GM19035 (cell line): ENCODE data around the gene TRIM47.
"Not testable (repeated sequence)": the region's sequence is repeated elsewhere in the genome, so short reads cannot be mapped to it uniquely, and the experiment has no call there.

Experiments used
- ATAC-seq: cut with Tn5 transposase; IDR thresholded peaks from one replicate; pipeline ENCODE4 v1.9.1; 2021; ENCODE audit not compliant: unreplicated experiment

The TRIM47 gene

DNA sequence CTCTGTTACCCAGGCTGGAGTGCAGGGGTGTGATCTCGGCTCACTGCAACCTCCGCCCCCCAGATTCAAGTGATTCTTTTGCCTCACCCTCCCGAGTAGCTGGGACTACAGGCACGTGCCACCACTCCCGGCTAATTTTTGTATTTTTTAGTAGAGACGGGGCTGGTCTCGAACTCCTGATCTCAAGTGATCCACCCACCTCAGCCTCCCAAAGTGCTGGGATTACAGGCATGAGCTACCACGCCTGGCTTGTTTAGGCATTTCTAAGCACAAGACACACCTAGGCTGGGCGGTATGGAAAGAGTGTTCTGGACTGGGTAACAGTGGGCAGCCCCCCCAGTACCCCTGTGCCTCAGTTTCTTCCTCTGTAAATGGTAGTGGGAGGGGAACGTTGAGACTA lies 8.2 kb downstream of the TRIM47 start:
- not testable (repeated sequence) for ATAC-seq

GRCh38 chr17:75869282-75870141 lies 8.9 kb downstream of the TRIM47 start:
- ATAC-seq: no peak

DNA sequence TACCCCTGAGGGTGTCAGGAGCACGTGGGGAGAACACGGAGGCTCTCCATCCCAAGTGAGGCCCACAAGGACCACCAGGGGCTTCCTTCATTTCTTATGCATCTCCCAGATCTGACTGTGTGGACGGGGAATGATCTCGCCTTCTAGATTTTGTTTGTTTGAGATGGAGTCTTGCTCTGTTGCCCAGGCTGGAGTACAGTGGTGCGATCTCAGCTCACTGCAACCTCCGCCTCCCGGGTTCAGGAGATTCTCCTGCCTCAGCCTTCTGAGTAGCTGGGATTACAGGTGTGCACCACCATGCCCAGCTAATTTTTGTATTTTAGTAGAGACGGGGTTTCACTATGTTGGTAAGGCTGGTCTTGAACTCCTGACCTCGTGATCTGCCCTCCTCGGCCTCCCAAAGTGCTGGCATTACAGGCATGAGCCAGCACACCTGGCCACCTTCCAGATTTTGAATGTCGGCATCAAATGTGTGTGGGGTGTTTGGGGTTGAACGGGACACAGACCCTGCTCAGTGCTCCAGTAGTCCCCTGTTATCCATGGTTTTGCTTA lies 9.6 kb downstream of the TRIM47 start:
- ATAC-seq: not testable (repeated sequence)

DNA sequence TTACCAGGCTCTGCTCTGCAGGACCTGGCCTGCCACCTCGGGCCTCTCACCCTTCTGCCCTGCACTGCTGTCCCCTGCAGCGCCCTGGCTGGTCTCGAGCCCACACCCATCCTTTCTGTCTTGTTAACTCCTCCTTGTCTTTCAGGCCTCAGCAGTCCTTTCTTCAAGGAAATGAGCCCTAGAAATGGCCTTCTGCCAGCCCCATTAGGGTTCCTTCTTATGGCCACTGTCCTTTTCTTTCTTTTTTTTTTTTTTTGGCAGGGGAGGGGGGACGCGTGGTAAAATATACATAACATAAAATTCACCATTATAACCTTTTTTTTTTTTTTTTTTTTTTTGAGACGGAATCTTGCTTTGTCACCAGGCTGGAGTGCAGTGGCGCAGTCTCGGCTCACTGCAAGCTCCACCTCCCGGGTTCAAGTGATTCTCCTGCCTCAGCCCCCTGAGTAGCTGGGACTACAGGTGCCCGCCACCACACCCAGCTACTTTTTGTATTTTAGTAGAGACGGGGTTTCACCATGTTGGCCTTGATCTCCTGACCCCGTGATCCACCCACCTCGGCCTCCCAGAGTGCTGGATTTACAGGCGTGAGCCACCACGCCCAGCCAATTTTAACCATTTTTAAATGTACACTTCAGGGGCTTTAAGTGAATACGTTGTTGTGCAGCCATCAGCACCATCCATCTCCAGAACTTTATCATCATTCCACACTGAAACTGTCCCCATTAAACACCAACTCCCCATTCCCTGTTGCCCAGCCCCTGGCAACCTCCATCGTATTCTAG lies 12.8 kb downstream of the TRIM47 start:
- ATAC-seq: not testable (repeated sequence)

- peak; percentile 16 for ATAC-seq
Measured at GRCh38 chr17:75864887-75865286, 13.5 kb downstream of the TRIM47 start.

DNA sequence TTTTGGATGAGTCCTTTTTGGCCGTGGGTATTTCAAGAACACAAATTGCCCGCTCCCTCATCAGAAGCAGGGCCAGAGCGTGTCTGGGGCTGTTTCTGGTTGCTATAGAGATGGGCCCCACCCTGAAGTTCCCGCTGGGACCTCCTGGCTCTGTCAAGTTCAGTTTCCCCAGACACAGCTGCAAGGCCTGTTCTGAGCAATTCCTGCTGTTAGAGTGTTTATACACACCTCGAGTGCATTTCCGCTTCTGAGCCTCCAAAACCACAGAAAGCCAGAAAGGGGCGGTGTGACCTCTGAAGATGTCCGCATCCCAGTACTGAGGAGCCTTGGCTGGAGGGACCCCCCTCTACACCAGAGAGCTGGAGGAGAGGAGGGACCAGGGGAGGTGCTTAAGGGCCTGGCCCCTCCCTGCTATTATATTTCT lies 13.9 kb downstream of the TRIM47 start:
- peak; percentile 81 for ATAC-seq

GRCh38 chr17:75861927-75862317 lies 16.5 kb downstream of the TRIM47 start:
- no peak for ATAC-seq

DNA sequence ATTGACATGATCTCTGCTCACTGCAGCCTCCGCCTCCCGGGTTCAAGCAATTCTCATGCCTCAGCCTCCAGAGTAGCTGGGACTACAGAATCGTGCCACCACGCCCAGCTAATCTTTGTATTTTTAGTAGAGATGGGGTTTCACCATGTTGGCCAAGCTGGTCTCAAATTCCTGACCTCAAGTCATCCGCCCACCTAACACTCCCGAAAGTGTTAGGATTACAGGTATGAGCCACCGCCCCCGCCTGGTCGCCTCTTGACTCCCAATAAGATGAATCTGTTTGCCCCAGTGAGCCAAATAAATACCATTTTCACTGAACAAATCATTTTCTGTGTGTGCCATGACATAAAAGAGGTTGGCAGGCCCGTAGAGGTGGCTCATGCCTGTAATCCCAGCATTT lies 19.0 kb downstream of the TRIM47 start:
- ATAC-seq: not testable (repeated sequence)

- no peak for ATAC-seq
Measured at GRCh38 chr17:75856062-75856756, 22.2 kb downstream of the TRIM47 start.

GRCh38 chr17:75855310-75856061 lies 22.9 kb downstream of the TRIM47 start, which contains the start of gene WBP2:
Gene WBP2, minus strand, starts transcription at chr17:75855335. Its CDS starts 38 bp downstream, at chr17:75855297.
- peak; percentile 89 for ATAC-seq

- no peak for ATAC-seq
Measured at GRCh38 chr17:75854881-75855309, 23.5 kb downstream of the TRIM47 start.

GRCh38 chr17:75854101-75854748 lies 24.2 kb downstream of the TRIM47 start:
- no peak for ATAC-seq

DNA sequence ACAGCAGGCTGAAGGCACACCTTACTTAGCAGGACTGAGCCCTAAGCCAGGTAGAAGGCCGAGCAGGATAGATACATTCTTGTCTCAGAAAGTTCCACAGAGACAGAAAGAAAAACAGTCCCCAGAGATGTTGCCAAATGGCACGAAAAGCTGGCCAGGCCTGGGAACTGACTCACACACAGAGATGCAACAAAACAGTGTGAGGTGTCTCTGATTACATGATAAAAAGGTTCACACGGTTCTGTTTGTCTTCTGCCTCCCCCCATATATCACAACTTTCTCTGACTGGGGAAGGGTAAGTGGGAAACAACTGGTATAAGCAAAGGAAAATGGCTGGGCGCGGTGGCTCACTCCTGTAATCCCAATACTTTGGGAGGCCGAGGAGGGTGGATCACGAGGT lies 24.9 kb downstream of the TRIM47 start:
- ATAC-seq: no peak

DNA sequence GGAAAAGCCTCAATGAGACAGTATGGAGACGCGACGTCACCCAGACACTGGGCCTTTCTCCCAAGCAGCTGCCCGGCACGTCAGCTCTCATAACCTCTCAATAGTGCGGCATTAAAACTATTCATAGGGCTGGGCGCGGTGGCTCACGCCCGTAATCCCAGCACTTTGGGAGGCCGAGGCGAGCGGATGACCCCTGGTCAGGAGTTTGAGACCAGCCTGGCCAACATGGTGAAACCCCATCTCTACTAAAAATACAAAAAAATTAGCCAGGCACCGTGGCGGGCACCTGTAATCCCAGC lies 26.7 kb downstream of the TRIM47 start:
- ATAC-seq: not testable (repeated sequence)

GRCh38 chr17:75850928-75851692 lies 27.3 kb downstream of the TRIM47 start:
- ATAC-seq: no peak

DNA sequence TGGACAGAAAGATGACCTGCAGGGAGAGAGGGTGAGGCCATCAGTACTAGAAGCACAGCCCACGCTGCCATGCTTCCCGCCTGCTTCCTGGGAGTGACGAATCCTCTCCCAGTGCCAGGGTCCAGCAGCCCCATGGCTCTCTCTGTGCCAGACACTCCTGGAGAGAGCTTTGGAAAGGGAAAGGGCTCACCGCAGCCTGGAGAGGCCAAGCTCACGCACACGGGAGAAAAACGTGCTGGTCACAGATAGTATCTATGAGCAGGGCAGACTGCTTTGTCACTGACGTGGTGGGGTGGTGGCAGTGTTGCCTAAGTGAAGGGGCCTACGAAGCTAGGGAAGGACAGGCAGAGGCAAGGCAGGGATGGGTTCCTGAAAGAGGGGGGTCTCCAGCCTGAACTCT lies 28.7 kb downstream of the TRIM47 start:
- ATAC-seq: no peak

DNA sequence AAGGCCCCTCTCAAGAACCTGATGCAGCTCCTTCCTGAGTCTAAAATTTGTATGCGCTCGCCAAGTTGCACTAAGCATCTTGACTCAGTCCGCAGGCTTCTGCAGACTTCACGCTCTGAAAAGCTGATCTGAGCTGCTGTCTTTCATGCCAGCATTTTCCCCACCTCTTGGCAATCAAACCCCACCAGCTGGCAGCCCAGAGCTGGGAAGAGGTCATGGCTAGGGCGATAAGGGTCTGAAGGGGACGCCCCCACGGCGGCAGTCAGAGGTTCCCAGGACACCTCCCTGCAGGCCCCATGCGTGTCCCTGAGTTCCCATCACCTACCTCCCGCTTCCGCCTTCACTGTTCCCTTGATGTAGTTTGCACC lies 29.1 kb downstream of the TRIM47 start:
- ATAC-seq: no peak

DNA sequence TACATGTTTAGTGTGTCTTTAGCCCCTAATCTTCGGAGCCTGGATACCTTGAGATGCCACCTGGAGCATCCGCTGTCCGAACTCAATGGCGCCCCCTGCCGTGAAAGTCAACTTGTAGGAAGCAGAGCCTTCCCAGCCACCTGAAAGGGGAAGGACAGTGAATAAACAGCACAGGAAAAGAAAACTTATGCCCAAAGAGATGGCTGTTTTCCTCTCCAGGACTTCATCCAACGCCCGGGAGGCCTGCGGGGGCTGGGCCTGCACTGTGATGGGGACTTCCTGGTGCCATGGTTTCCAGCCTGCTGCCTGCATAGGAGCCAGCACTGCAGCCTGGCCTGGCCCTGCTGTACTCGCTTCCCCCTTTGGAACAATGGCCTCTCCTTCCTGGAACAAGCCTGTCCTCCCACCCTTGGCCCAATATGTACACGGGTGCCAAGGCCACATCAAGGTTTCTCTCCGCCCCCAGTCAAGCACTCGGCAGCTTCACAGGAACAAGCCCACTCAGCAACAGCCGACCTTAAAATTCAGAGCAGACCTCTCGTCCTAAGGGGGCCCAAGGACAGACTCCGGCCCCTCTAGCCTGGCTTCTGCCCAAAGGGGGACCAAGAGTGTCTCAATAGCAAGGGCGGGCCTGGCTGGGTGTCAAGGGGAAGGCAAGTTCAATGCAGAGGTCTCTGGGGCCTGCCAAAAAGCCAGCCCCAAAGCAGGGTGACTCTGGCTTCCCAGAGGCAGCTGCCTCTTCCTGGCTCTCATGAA lies 29.7 kb downstream of the TRIM47 start:
- ATAC-seq: no peak
